SH-SY5Y (cell line): ENCODE measurements around the gene SCYGR2.

ENCODE experiments used
- GATA2 ChIP-seq: IDR thresholded peaks from 2 replicates; pipeline ENCODE4 v1.6.1; 2011; ENCODE audit warnings: mild to moderate bottlenecking, low read depth, low read length
- GATA3 ChIP-seq: IDR thresholded peaks from 2 replicates; pipeline ENCODE4 v1.6.1; 2011; ENCODE audit warnings: low read depth, mild to moderate bottlenecking, low read length, moderate library complexity

- TF ChIP-seq GATA3 (no peak), GATA2 (no peak)
Observed at GRCh38 chr2:227643990-227644551, 45.4 kb downstream of the SCYGR2 start.
